ENCODE results near the gene SLAMF9.
A peak's percentile ranks its signal among the peaks of the same experiment; 100 is the strongest.

SLAMF9 gene

GRCh38 chr1:159947942-159948341 is 6.1 kb downstream of the SLAMF9 start:
- TF ChIP-seq CTCF (IDR thresholded peaks at IDR 0.05; ENCODE audit: control extremely low read depth, extremely low read depth, low read depth, missing control alignments) = no peak
- no peak for DNase-seq (ENCODE audit: extremely low spot score)
- CTCF ChIA-PET = interaction anchor here (1.5 kb wide), 1 partner anchor 60 kb away, joined by 4 read pairs; no protein-coding TSS in a partner anchor
- POLR2A ChIA-PET = no interaction called here

- DNase-seq (ENCODE audit: extremely low spot score) = no peak
- CTCF ChIA-PET = interaction anchor here (0.8 to 1.9 kb wide), 9 partner anchors 11 to 164 kb away, joined by 3 to 15 read pairs (median 5); no protein-coding TSS in a partner anchor
- no peak for TF ChIP-seq CTCF (IDR thresholded peaks at IDR 0.05; ENCODE audit: control extremely low read depth, extremely low read depth, low read depth, missing control alignments)
- POLR2A ChIA-PET = no interaction called here
Observed at GRCh38 chr1:159946242-159947187, 7.5 kb downstream of the SLAMF9 start.

GRCh38 chr1:159945483-159946241 is 8.4 kb downstream of the SLAMF9 start, which contains the start of gene IGSF9:
IGSF9 (minus strand) TSS chr1:159945613; CDS start chr1:159943454, 2,159 bp downstream.
- CTCF ChIA-PET = interaction anchor here (0.8 to 1.9 kb wide), 7 partner anchors 10 to 163 kb away, joined by 3 to 15 read pairs (median 6); no protein-coding TSS in a partner anchor
- TF ChIP-seq CTCF (IDR thresholded peaks at IDR 0.05; ENCODE audit: control extremely low read depth, extremely low read depth, low read depth, missing control alignments) = peak; percentile 39
- POLR2A ChIA-PET = no interaction called here
- DNase-seq (ENCODE audit: extremely low spot score) = peak; percentile 61

- ChIA-PET CTCF (interaction anchor here (1.0 to 3.0 kb wide), 5 partner anchors 11 to 163 kb away, joined by 3 to 15 read pairs (median 3); no protein-coding TSS in a partner anchor), POLR2A (no interaction called here)
- no peak for TF ChIP-seq CTCF (IDR thresholded peaks at IDR 0.05; ENCODE audit: control extremely low read depth, extremely low read depth, low read depth, missing control alignments)
- DNase-seq (ENCODE audit: extremely low spot score) = no peak
Observed at GRCh38 chr1:159944623-159945455, 9.2 kb downstream of the SLAMF9 start.

GRCh38 chr1:159943908-159944622 is 10.0 kb downstream of the SLAMF9 start:
- POLR2A ChIA-PET = no interaction called here
- DNase-seq (ENCODE audit: extremely low spot score) = no peak
- TF ChIP-seq CTCF (IDR thresholded peaks at IDR 0.05; ENCODE audit: control extremely low read depth, extremely low read depth, low read depth, missing control alignments) = no peak
- CTCF ChIA-PET = interaction anchor here (1.0 to 3.0 kb wide), 3 partner anchors 10 to 63 kb away, joined by 3 to 11 read pairs (median 3); no protein-coding TSS in a partner anchor
